Endodermal cell (in vitro differentiated cells): ENCODE measurements around the gene FARP1. TPM values are rescaled to one million over a fixed set of nuclear protein-coding genes. Genes with fewer than 3 reads are reported as not detected.

Experiments
- DNase-seq: peaks from one replicate; pipeline ENCODE4 v3.0.0-alpha.2; 2017
- H3K27ac ChIP-seq: 2 replicates; pipeline ENCODE4 v1.5.1; 2013; ENCODE audit warnings: mild to moderate bottlenecking, low read depth, low read length, moderate library complexity
- H3K27me3 ChIP-seq: 2 replicates; pipeline ENCODE4 v1.6.1; 2013; ENCODE audit warnings: mild to moderate bottlenecking, low read length, moderate library complexity; ENCODE audit not compliant: insufficient read depth, control insufficient read depth, poor library complexity, severe bottlenecking
- H3K36me3 ChIP-seq: 2 replicates; pipeline ENCODE4 v1.7.0; 2013; ENCODE audit warnings: mild to moderate bottlenecking, low read length, moderate library complexity; ENCODE audit not compliant: control insufficient read depth, insufficient read depth
- H3K4me1 ChIP-seq: one replicate; pipeline ENCODE4 v1.7.0; 2013; ENCODE audit warnings: low read length; ENCODE audit not compliant: control insufficient read depth, insufficient read depth
- H3K4me3 ChIP-seq: 2 replicates; pipeline ENCODE4 v1.5.1; 2013; ENCODE audit warnings: mild to moderate bottlenecking, low read length, moderate library complexity
- H3K9ac ChIP-seq: 2 replicates; pipeline ENCODE4 v1.6.1; 2013; ENCODE audit warnings: mild to moderate bottlenecking, low read length, moderate library complexity; ENCODE audit not compliant: poor library complexity, severe bottlenecking; ENCODE audit errors: extremely low read depth
- H3K9me3 ChIP-seq: 2 replicates; pipeline ENCODE4 v1.6.1; 2013; ENCODE audit warnings: mild to moderate bottlenecking, low read length, moderate library complexity; ENCODE audit not compliant: control insufficient read depth
- H3K27ac Mint-ChIP-seq: 2 replicates; pipeline ENCODE4 v1.8.0; 2020; ENCODE audit warnings: mixed read lengths
- H3K27me3 Mint-ChIP-seq: 2 replicates; pipeline ENCODE4 v1.8.0; 2021; ENCODE audit warnings: mild to moderate bottlenecking, mixed read lengths; ENCODE audit not compliant: insufficient read depth
- H3K36me3 Mint-ChIP-seq: 2 replicates; pipeline ENCODE4 v1.8.0; 2020; ENCODE audit warnings: low read depth, mixed read lengths
- H3K4me1 Mint-ChIP-seq: 2 replicates; pipeline ENCODE4 v1.8.0; 2020; ENCODE audit warnings: mixed read lengths
- H3K4me3 Mint-ChIP-seq: 2 replicates; pipeline ENCODE4 v1.8.0; 2020; ENCODE audit warnings: mild to moderate bottlenecking, moderate library complexity, mixed read lengths
- H3K9me3 Mint-ChIP-seq: 2 replicates; pipeline ENCODE4 v1.8.0; 2020; ENCODE audit warnings: mild to moderate bottlenecking, mixed read lengths
- CTCF ChIP-seq: fragments of 200-600 bp; sonication (generic); conservative IDR thresholded peaks from 2 replicates; pipeline ENCODE4 v1.5.0; 2021; ENCODE audit warnings: antibody characterized with exemption, mild to moderate bottlenecking
- WGBS, 2 experiments: methylation state at CpG; one replicate each; pipeline versions ENCODE4 v1.1.5 to v1.1.7; 2013; ENCODE audit warnings: missing lambda C conversion rate in 2 of 2, mixed read lengths in 1 of 2; ENCODE audit not compliant: insufficient coverage in 1 of 2, insufficient read length in 1 of 2; 5-methylcytosine and 5-hydroxymethylcytosine counted together
- total RNA-seq, 2 donors: library from RNA; stranded (reverse); fragmentation: NEBNext Ultra II Directional in 1 of 2; extraction: Animal tissue kit (Norgen Biotek cat#: 25700) in 1 of 2; gene quantifications; 2 replicates in 1 of 2; 3 replicates in 1 of 2; pipeline ENCODE4 v1.2.1, GENCODE V29; 2021

The FARP1 gene
- total RNA-seq, 2 donors from 2014 or later: 237 to 319 TPM

- H3K4me1 Mint-ChIP-seq: peaks cover 20% of the 10 kb centered on the region
- H3K9me3 Mint-ChIP-seq: no peaks in the 10 kb centered on the region
- H3K27ac Mint-ChIP-seq: no peak overlapping the region
- DNase-seq: no peak
- H3K36me3 Mint-ChIP-seq: peaks cover 40% of the 10 kb centered on the region
- no peak for TF ChIP-seq CTCF
- no peak overlapping the region for H3K4me3 Mint-ChIP-seq
- Histone ChIP-seq H3K4me3 (no peak overlapping the region), H3K9me3 (peaks cover 3% of the 10 kb centered on the region), H3K27ac (no peak overlapping the region), H3K9ac (no peak overlapping the region), H3K36me3 (peaks cover 62% of the 10 kb centered on the region), H3K27me3 (no peaks in the 10 kb centered on the region), H3K4me1 (peaks cover 10% of the 10 kb centered on the region)
- no peaks in the 10 kb centered on the region for H3K27me3 Mint-ChIP-seq
- WGBS, 2 experiments: 100% methylated on average over 1 of the region's 2 CpGs; no CpG with 5 or more reads in 1 of the 2 experiments
Measured at GRCh38 chr13:98156259-98156658, 13.4 kb downstream of the FARP1 start.

- H3K9me3 Mint-ChIP-seq: no peaks in the 10 kb centered on the region
- Histone ChIP-seq H3K27ac (no peak overlapping the region), H3K4me3 (no peak overlapping the region), H3K4me1 (peaks cover 10% of the 10 kb centered on the region), H3K27me3 (no peaks in the 10 kb centered on the region), H3K9ac (no peak overlapping the region), H3K9me3 (peaks cover 3% of the 10 kb centered on the region), H3K36me3 (peaks cover 66% of the 10 kb centered on the region)
- H3K27me3 Mint-ChIP-seq: no peaks in the 10 kb centered on the region
- peak; percentile 53 for DNase-seq
- TF ChIP-seq CTCF: no peak
- 90 to 95% methylated on average over 5 to 7 of the region's 7 CpGs for WGBS, 2 experiments
- peaks cover 24% of the 10 kb centered on the region for H3K4me1 Mint-ChIP-seq
- H3K27ac Mint-ChIP-seq: peak overlapping the region; percentile 68
- H3K36me3 Mint-ChIP-seq: peaks cover 47% of the 10 kb centered on the region
- no peak overlapping the region for H3K4me3 Mint-ChIP-seq
Measured at GRCh38 chr13:98157188-98157587, 14.3 kb downstream of the FARP1 start.

DNA sequence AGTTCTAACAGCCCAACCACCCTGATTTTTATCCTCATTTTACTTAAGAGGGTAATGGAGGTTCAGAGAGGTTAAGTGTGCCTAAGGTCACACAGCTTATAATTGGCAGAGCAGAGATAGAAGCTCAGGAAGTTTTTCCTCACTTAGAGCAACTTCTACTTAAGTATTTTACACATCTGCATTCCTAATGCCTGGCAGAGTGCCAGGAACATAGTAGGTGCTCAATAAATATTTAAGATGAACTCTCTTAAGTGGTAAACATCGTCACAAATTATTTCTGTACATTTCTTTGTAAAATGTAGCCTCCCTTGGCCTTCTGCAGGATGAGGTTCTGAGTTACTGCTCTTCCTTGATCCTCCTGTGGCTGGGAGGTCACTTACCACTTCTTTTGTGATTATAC, 14.7 kb downstream of the FARP1 start:
- Histone ChIP-seq H3K27me3 (no peaks in the 10 kb centered on the region), H3K9ac (no peak overlapping the region), H3K36me3 (peaks cover 68% of the 10 kb centered on the region), H3K27ac (no peak overlapping the region), H3K4me1 (peaks cover 10% of the 10 kb centered on the region), H3K4me3 (no peak overlapping the region), H3K9me3 (peaks cover 5% of the 10 kb centered on the region)
- Mint-ChIP-seq H3K9me3 (no peaks in the 10 kb centered on the region), H3K4me1 (peaks cover 24% of the 10 kb centered on the region), H3K27me3 (no peaks in the 10 kb centered on the region), H3K36me3 (peaks cover 52% of the 10 kb centered on the region), H3K27ac (peak overlapping the region; percentile 68), H3K4me3 (no peak overlapping the region)
- 89% methylated on average over 1 of the region's 1 CpG; no CpG with 5 or more reads in 1 of the 2 experiments for WGBS, 2 experiments
- TF ChIP-seq CTCF: no peak
- DNase-seq: no peak
